ENCODE results near the gene TRIM15. TPM values are rescaled to one million over a fixed set of nuclear protein-coding genes. Genes with fewer than 3 reads are reported as not detected.

Gene TRIM15
- total and polyA plus RNA-seq, 2 of the 4 experiments (the other 2 are of a cell fraction), result not detected

DNA sequence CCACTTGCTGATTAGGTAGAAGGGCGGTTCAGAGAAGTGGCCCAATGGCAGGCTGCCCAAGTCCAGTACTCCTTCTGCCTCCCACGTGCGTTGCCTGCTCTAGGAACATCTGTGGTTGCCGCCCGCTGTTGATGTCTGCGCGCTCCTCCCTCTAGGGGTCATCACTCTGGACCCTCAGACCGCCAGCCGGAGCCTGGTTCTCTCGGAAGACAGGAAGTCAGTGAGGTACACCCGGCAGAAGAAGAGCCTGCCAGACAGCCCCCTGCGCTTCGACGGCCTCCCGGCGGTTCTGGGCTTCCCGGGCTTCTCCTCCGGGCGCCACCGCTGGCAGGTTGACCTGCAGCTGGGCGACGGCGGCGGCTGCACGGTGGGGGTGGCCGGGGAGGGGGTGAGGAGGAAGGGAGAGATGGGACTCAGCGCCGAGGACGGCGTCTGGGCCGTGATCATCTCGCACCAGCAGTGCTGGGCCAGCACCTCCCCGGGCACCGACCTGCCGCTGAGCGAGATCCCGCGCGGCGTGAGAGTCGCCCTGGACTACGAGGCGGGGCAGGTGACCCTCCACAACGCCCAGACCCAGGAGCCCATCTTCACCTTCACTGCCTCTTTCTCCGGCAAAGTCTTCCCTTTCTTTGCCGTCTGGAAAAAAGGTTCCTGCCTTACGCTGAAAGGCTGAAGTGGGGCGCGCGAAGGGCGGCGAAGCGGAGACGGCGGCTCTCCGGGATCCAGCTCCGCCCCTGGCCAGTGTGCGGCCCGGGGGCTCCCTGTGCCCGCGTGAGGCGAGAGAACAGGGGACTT, 8.5 kb downstream of the TRIM15 start:
- Histone ChIP-seq H3K36me3 (ENCODE audit: control insufficient read depth, insufficient read depth, low read length) (no peaks in the 10 kb centered on the region), H2BK15ac (ENCODE audit: low read depth, low read length) (no peak overlapping the region), H4K91ac (ENCODE audit: insufficient read depth, low read depth, low read length) (no peak overlapping the region), H3K23ac (ENCODE audit: low read depth, low read length) (no peak overlapping the region), H2BK120ac (ENCODE audit: low read depth, low read length) (no peak overlapping the region), H3K14ac (replicated peaks; ENCODE audit: low read depth, low read length) (no peak overlapping the region), H3K56ac (ENCODE audit: extremely low read depth, insufficient read depth, low read length) (no peak overlapping the region), H2AK9ac (replicated peaks; ENCODE audit: low read depth, low read length, poor library complexity) (no peak overlapping the region), H2BK5ac (ENCODE audit: low read depth, low read length, poor library complexity, severe bottlenecking) (no peak overlapping the region), H2AK5ac (ENCODE audit: low read depth, low read length) (no peak overlapping the region), H3K18ac (ENCODE audit: low read depth, low read length) (no peak overlapping the region), H4K5ac (ENCODE audit: low read depth, low read length) (no peak overlapping the region), H3K4me1 (ENCODE audit: control insufficient read depth, insufficient read depth, low read length) (no peaks in the 10 kb centered on the region), H2BK20ac (ENCODE audit: low read depth, low read length) (no peak overlapping the region), H3K9me3 (ENCODE audit: control insufficient read depth, insufficient read depth, low read length) (no peaks in the 10 kb centered on the region), H2AFZ (replicated peaks; ENCODE audit: low read length, poor library complexity) (peak overlapping the region; percentile 76), H3K27me3 (ENCODE audit: control insufficient read depth, insufficient read depth, low read length) (peaks cover 60% of the 10 kb centered on the region), H3K9me1 (ENCODE audit: insufficient read depth, low read length) (no peaks in the 10 kb centered on the region), H3K9ac (ENCODE audit: low read depth, low read length) (no peak overlapping the region), H3K79me1 (ENCODE audit: low read depth in 1 of 2, low read length in 2 of 2) (no peaks in the 10 kb centered on the region), H4K20me1 (ENCODE audit: insufficient read depth, low read length) (no peaks in the 10 kb centered on the region), H4K8ac (ENCODE audit: low read depth in 2 of 2, low read length in 2 of 2) (no peak overlapping the region), H3K4me3 (ENCODE audit: insufficient read depth, low read depth, low read length) (no peak overlapping the region), H3K4ac (ENCODE audit: low read depth, low read length) (no peak overlapping the region), H3K4me2 (ENCODE audit: low read depth, low read length) (no peak overlapping the region; the same call in 1 of the 2 replicates), H3K27ac (ENCODE audit: insufficient read depth, low read length) (no peak overlapping the region)
- DNase-seq (no peak), ATAC-seq (ENCODE audit: low read depth) (peak; percentile 40)
- in situ Hi-C loops (cut with MboI; ENCODE audit: low sequenced_read_pairs) (no loop called here), dilution Hi-C loops (cut with HindIII; ENCODE audit: low sequenced_read_pairs, unreplicated experiment) (no loop called here), intact Hi-C loops (cut with micrococcal nuclease) (no loop called here)
- 1% methylated on average over 15 of the region's 62 CpGs; no CpG with 5 or more reads in 1 of the 2 experiments for WGBS, 2 experiments (ENCODE audit: extremely low coverage in 2 of 2, insufficient read length in 1 of 2)
- CTCF ChIA-PET, result no interaction called here
- TF ChIP-seq CEBPB (IDR thresholded peaks at IDR 0.05; ENCODE audit: low read depth, low read length) (no peak), FOS (IDR thresholded peaks at IDR 0.05; ENCODE audit: low read depth, low read length) (no peak), CHD1 (IDR thresholded peaks at IDR 0.05; ENCODE audit: low read depth, low read length) (no peak), RFX5 (IDR thresholded peaks at IDR 0.05; ENCODE audit: low read depth, low read length) (no peak)
- TF ChIP-seq, protein P1, sequence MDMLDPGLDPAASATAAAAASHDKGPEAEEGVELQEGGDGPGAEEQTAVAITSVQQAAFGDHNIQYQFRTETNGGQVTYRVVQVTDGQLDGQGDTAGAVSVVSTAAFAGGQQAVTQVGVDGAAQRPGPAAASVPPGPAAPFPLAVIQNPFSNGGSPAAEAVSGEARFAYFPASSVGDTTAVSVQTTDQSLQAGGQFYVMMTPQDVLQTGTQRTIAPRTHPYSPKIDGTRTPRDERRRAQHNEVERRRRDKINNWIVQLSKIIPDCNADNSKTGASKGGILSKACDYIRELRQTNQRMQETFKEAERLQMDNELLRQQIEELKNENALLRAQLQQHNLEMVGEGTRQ (IDR thresholded peaks at IDR 0.05; ENCODE audit: low read depth, low read length), result no peak
- no TSS peak for BruUV-seq (replicated peaks)
- POLR2A ChIA-PET (ENCODE audit: unreplicated experiment), result no interaction called here
